ENCODE measurements around the gene ITGB1. TPM values are rescaled to one million over a fixed set of nuclear protein-coding genes. Genes with fewer than 3 reads are reported as not detected.

ITGB1 gene
- total and polyA plus RNA-seq, 9 of the 15 experiments (the other 6 are each of a cell fraction or from before 2014, with no cell fraction given), result 40.2 to 194 (median 155) TPM

DNA sequence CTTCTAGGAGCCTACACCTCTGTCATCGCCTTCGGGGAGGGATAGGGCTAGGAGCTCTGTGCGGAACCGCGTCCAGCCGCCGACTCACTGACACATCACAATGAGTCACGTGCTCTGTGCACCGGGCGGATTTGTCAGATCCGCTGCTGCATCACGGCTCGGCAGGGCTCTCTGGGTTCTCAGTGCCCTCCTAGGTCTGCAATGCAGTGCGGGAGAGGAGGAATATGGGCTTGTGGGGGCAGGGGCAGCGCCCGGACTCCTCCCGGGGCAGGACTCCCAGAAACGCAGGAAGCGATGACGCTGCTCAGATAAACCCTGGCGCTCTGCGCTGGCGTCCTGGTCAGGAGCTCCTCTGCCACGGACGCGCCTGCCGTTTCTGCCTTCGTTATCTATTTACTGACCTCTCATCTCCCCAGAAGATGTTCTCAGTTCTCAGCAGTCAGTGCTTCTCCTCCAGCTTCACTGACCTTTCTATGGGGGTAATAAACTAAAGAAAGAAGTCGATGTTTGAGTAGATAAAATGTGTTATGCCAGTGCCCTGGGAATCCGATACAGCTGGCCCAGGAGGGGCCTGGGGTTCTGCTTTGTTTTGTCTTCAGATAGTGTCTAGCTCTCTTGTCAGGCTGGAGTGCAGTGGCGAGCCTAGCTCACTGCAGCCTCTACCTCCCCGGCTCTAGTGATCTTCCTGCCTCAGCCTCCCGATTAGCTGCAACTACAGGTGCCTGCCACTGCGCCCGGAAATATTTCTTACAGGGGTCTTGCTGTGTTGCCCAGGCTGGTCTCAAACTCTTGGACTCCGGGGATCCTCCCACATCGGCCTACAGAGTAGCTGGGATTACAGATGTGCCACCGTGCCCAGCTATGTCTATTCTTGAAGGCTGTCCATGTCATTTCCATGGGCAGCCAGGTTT, 22.8 kb upstream of the ITGB1 start (continued):
- peak; percentile 86 for TF ChIP-seq MGA (IDR thresholded peaks at IDR 0.05)
- 0 out of 2 replicates have a peak, but pooled peaks have one; percentile 47 for TF ChIP-seq ZBTB17 (CRISPR knock-in tag; IDR thresholded peaks at IDR 0.05)
- TF ChIP-seq KDM1A (IDR thresholded peaks at IDR 0.05), result peak in 1 of 2 experiments; percentile 58; a peak in 2 of 4 replicates
- TF ChIP-seq ZBTB8A (IDR thresholded peaks at IDR 0.05; ENCODE audit: partially characterized antibody), result no peak
- peak; percentile 18; the same call in 1 of the 2 replicates for TF ChIP-seq SMARCC2 (IDR thresholded peaks at IDR 0.05; ENCODE audit: low read depth)
- no peak for TF ChIP-seq TCF7 (IDR thresholded peaks at IDR 0.05; ENCODE audit: borderline replicate concordance)
- TF ChIP-seq, protein P1, sequence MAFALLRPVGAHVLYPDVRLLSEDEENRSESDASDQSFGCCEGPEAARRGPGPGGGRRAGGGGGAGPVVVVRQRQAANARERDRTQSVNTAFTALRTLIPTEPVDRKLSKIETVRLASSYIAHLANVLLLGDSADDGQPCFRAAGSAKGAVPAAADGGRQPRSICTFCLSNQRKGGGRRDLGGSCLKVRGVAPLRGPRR (CRISPR knock-in tag; IDR thresholded peaks at IDR 0.05), result no peak
- no peak for TF ChIP-seq PRMT5 (CRISPR knock-in tag; IDR thresholded peaks at IDR 0.05)
- TF ChIP-seq ARNT (IDR thresholded peaks at IDR 0.05), result no peak
- no peak for TF ChIP-seq HDAC8 (tag; IDR thresholded peaks at IDR 0.05)
- no peak for TF ChIP-seq SIRT6 (IDR thresholded peaks at IDR 0.05; ENCODE audit: low read depth, low read length)
- no peak for TF ChIP-seq CHCHD3 (CRISPR knock-in tag; IDR thresholded peaks at IDR 0.05)
- TF ChIP-seq NR4A1 (CRISPR knock-in tag; IDR thresholded peaks at IDR 0.05), result peak; percentile 79; the same call in 1 of the 2 replicates
- TF ChIP-seq NR4A1 (tag; IDR thresholded peaks at IDR 0.05), result peak; percentile 48; the same call in 1 of the 2 replicates
- no peak for TF ChIP-seq PTBP1 (IDR thresholded peaks at IDR 0.05; ENCODE audit: low read depth, low read length)
- no peak for TF ChIP-seq TCF3 (CRISPR knock-in tag; IDR thresholded peaks at IDR 0.05)
- peak in 1 of 2 experiments; percentile 27; a peak in 1 of 4 replicates for TF ChIP-seq RCOR1 (IDR thresholded peaks at IDR 0.05; ENCODE audit: borderline replicate concordance in 1 of 2, low read depth in 2 of 2, low read length in 2 of 2)
